NCI-H2107 treated with DMSO at 0.1 percent for 48 hours (cell line): ENCODE data around the gene TBX20.
"Not testable (repeated sequence)": the region's sequence is repeated elsewhere in the genome, so short reads cannot be mapped to it uniquely, and the experiment has no call there.

Experiments used
- DNase-seq: peaks from one replicate; lab custom pipeline; 2025; ENCODE audit not compliant: unreplicated experiment; lab: John Stamatoyannopoulos, UW

TBX20 gene

DNA sequence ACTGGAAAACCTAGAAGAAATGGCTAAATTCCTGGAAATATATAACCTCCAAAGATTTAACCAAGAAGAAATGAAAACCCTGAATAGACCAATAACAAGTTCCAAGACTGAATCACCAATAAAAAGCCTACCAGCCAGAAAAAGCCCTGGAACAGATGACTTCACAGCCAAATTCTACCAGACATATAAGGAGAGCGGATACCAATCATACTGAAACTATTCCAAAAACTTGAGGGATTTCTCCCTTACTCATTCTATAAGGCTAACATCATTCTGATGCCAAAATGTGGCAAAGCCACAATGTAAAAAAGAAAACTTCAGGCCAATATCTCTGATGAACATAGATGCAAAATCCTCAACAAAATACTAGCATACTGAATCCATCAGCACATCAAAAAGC, 86.7 kb downstream of the TBX20 start:
- DNase-seq = not testable (repeated sequence)

DNA sequence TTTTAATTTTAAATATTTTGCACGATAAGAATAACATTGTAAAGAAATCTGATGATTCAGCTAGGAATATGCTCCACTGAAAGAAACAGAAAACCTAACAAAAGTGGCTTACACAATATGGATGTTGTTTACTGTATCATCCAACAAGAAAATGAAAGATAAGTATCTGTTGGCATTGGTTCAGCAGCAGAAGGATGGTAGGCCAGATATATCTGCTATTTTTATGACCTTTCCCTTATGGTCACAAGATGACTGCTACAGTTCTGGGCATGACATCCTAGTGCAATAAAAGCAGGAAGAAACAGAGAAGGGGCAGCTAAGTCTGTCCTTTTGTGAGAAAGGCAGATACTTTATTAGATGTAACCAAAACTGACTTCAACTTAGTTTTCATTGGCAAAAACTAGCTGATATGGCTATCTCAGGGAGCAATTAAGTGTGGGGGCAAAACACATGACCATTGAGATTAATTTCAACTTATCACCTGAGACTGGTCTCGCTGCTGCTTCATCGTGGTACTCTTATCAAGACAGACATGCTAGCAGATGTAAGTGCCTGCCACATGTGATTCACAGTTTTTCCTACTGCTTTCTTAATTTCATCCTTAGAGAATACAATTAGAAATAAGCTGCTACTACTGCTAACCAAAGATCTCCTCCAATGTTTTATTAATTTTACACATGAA, 92.7 kb downstream of the TBX20 start:
- not testable (repeated sequence) for DNase-seq
